ENCODE results near the gene TRIM44.

The TRIM44 gene

GRCh38 chr11:35735903-35736302, 73.3 kb downstream of the TRIM44 start:
- no peak overlapping the region for H3K4me3 ChIP-seq (replicated peaks in 1 of 2; ENCODE audit: low read depth in 2 of 2, low read length in 2 of 2)
- DNase-seq (ENCODE audit: low read depth in 2 of 2): peak; percentile 20 to 60
- TF ChIP-seq CTCF (IDR thresholded peaks at IDR 0.05; ENCODE audit: low read depth, low read length): no peak

GRCh38 chr11:35736952-35737351, 74.4 kb downstream of the TRIM44 start:
- H3K4me3 ChIP-seq (replicated peaks in 1 of 2; ENCODE audit: low read depth in 2 of 2, low read length in 2 of 2): no peak overlapping the region
- no peak for DNase-seq (ENCODE audit: low read depth in 2 of 2)
- no peak for TF ChIP-seq CTCF (IDR thresholded peaks at IDR 0.05; ENCODE audit: low read depth, low read length)

GRCh38 chr11:35740061-35740799, 77.7 kb downstream of the TRIM44 start:
- TF ChIP-seq CTCF (IDR thresholded peaks at IDR 0.05; ENCODE audit: low read depth, low read length): no peak
- no peak overlapping the region for H3K4me3 ChIP-seq (replicated peaks in 1 of 2; ENCODE audit: low read depth in 2 of 2, low read length in 2 of 2)
- DNase-seq (ENCODE audit: low read depth in 2 of 2): no peak

GRCh38 chr11:35742707-35743454, 80.3 kb downstream of the TRIM44 start:
- no peak for TF ChIP-seq CTCF (IDR thresholded peaks at IDR 0.05; ENCODE audit: low read depth, low read length)
- no peak for DNase-seq (ENCODE audit: low read depth in 2 of 2)
- no peak overlapping the region for H3K4me3 ChIP-seq (replicated peaks in 1 of 2; ENCODE audit: low read depth in 2 of 2, low read length in 2 of 2)

- no peak for TF ChIP-seq CTCF (IDR thresholded peaks at IDR 0.05; ENCODE audit: low read depth, low read length)
- peak in 1 of 2 donors; percentile 36 for DNase-seq (ENCODE audit: low read depth in 2 of 2)
- no peak overlapping the region for H3K4me3 ChIP-seq (replicated peaks in 1 of 2; ENCODE audit: low read depth in 2 of 2, low read length in 2 of 2)
Observed at GRCh38 chr11:35746356-35747153, 84.0 kb downstream of the TRIM44 start.

GRCh38 chr11:35747668-35748067, 85.1 kb downstream of the TRIM44 start:
- no peak for DNase-seq (ENCODE audit: low read depth in 2 of 2)
- no peak overlapping the region for H3K4me3 ChIP-seq (replicated peaks in 1 of 2; ENCODE audit: low read depth in 2 of 2, low read length in 2 of 2)
- no peak for TF ChIP-seq CTCF (IDR thresholded peaks at IDR 0.05; ENCODE audit: low read depth, low read length)
